Uterus (tissue), 2 donors: ENCODE data around the gene CHKA.

ENCODE experiments used
- CTCF ChIP-seq, 4 experiments: fragments of 200-600 bp in 2 of 4; fragments of 450-650 bp in 2 of 4; sonication (generic) in 2 of 4; IDR thresholded peaks; one replicate each; pipeline ENCODE4 v1.5.1; 2016 to 2019; ENCODE audit warnings: antibody characterized with exemption in 4 of 4, mild to moderate bottlenecking in 2 of 4, moderate library complexity in 1 of 4
- POLR2A ChIP-seq, 2 donors: fragments of 450-650 bp; IDR thresholded peaks; one replicate each; pipeline ENCODE4 v1.6.1; 2016; ENCODE audit warnings: antibody characterized with exemption in 2 of 2, mild to moderate bottlenecking in 1 of 2, moderate library complexity in 1 of 2

- TF ChIP-seq CTCF (IDR thresholded peaks at IDR 0.05) (no peak), POLR2A (IDR thresholded peaks at IDR 0.05) (no peak)
These were observed 6.8 kb upstream of the CHKA start for GRCh38 chr11:68127714-68128681.
